Measurements from ENCODE around the gene SPNS3.

The SPNS3 gene

GRCh38 chr17:4498461-4499397 lies 65.0 kb downstream of the SPNS3 start, which contains the start of gene SPNS2:
SPNS2 (plus strand) TSS chr17:4498881; CDS start chr17:4499048, 167 bp downstream.
- H3K4me3 ChIP-seq (ENCODE audit: low read depth, low read length) = no peak within 1 kb of the TSS
- TF ChIP-seq, protein P1, sequence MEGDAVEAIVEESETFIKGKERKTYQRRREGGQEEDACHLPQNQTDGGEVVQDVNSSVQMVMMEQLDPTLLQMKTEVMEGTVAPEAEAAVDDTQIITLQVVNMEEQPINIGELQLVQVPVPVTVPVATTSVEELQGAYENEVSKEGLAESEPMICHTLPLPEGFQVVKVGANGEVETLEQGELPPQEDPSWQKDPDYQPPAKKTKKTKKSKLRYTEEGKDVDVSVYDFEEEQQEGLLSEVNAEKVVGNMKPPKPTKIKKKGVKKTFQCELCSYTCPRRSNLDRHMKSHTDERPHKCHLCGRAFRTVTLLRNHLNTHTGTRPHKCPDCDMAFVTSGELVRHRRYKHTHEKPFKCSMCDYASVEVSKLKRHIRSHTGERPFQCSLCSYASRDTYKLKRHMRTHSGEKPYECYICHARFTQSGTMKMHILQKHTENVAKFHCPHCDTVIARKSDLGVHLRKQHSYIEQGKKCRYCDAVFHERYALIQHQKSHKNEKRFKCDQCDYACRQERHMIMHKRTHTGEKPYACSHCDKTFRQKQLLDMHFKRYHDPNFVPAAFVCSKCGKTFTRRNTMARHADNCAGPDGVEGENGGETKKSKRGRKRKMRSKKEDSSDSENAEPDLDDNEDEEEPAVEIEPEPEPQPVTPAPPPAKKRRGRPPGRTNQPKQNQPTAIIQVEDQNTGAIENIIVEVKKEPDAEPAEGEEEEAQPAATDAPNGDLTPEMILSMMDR (IDR thresholded peaks at IDR 0.05; ENCODE audit: borderline replicate concordance, insufficient read depth, low read depth, low read length) = no peak

- TF ChIP-seq, protein P1 (IDR thresholded peaks at IDR 0.05; ENCODE audit: borderline replicate concordance, insufficient read depth, low read depth, low read length) = no peak
- H3K4me3 ChIP-seq (ENCODE audit: low read depth, low read length) = no peak overlapping the region
These were observed 65.9 kb downstream of the SPNS3 start for GRCh38 chr17:4499431-4500190.

- no peak overlapping the region for H3K4me3 ChIP-seq (ENCODE audit: low read depth, low read length)
- TF ChIP-seq, protein P1 (IDR thresholded peaks at IDR 0.05; ENCODE audit: borderline replicate concordance, insufficient read depth, low read depth, low read length) = 0 out of 2 replicates have a peak, but pooled peaks have one; percentile 1
These were observed 66.4 kb downstream of the SPNS3 start for GRCh38 chr17:4500191-4500571.

GRCh38 chr17:4501295-4501949 lies 67.7 kb downstream of the SPNS3 start:
- TF ChIP-seq, protein P1 (IDR thresholded peaks at IDR 0.05; ENCODE audit: borderline replicate concordance, insufficient read depth, low read depth, low read length) = no peak
- H3K4me3 ChIP-seq (ENCODE audit: low read depth, low read length) = no peak overlapping the region

GRCh38 chr17:4502466-4503154 lies 68.9 kb downstream of the SPNS3 start:
- H3K4me3 ChIP-seq (ENCODE audit: low read depth, low read length) = no peak overlapping the region
- TF ChIP-seq, protein P1 (IDR thresholded peaks at IDR 0.05; ENCODE audit: borderline replicate concordance, insufficient read depth, low read depth, low read length) = no peak

DNA sequence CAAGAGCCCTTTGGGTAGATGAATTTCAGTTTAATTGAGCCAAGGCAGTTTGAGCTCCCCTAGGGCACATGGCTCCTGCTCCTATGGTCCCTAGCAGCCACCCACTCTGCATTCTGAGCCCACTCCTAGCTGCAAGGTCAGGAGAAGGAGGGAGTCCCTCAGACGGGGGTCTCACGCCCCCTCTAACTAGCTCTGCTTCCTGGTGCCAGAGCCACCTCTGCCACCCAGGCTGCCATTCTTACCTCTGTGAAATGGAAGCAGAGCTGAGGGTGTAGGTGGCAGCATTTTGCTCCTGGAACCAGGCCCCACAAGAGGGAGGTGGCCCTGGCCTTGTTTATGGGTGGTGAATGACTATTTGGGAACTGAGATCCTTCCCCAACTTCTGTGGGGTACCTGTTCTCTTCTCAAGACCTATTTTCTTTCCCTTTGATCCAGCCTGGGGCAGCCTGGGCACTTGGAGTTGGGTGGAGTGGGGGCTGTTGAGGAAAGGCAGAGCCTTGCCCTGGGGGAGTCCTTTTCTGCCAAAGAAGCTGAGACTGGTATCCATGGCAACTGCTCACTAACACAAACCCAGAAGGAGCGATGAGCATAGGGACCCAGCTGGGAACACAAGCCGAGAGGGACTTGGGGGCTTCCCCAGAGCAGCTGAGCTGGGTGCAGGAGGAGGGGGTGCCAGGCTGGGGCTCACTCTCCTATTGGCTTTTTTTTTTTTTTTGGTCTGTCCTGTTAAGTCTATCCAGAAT lies 69.7 kb downstream of the SPNS3 start:
- TF ChIP-seq, protein P1 (IDR thresholded peaks at IDR 0.05; ENCODE audit: borderline replicate concordance, insufficient read depth, low read depth, low read length) = no peak
- no peak overlapping the region for H3K4me3 ChIP-seq (ENCODE audit: low read depth, low read length)
